Measurements from ENCODE around the gene TMEM38B. TPM values are rescaled to one million over a fixed set of nuclear protein-coding genes. Genes with fewer than 3 reads are reported as not detected.
"Not testable (repeated sequence)": the region's sequence is repeated elsewhere in the genome, so short reads cannot be mapped to it uniquely, and the experiment has no call there.

TMEM38B gene
- total RNA-seq, 1 experiment from 2014 or later, result 48.6 TPM

- ChIA-PET POLR2A (no interaction called here), CTCF (no interaction called here)
- intact Hi-C loops (cut with micrococcal nuclease; ENCODE audit: unreplicated experiment), result no loop called here
- H3K27me3 ChIP-seq (replicated peaks; ENCODE audit: control insufficient read depth, insufficient read depth, low read length), result no peaks in the 10 kb centered on the region
- peaks cover 3% of the 10 kb centered on the region for H3K36me3 Mint-ChIP-seq (ENCODE audit: insufficient read depth, unreplicated experiment)
- H3K27me3 Mint-ChIP-seq (ENCODE audit: insufficient read depth, unreplicated experiment), result no peaks in the 10 kb centered on the region
- H3K4me3 ChIP-seq (ENCODE audit: low read depth, low read length), result no peak overlapping the region
- H3K4me1 ChIP-seq, result peaks cover 31% of the 10 kb centered on the region; the same call in 1 of the 2 replicates
- no peaks in the 10 kb centered on the region for H3K9me3 Mint-ChIP-seq (ENCODE audit: unreplicated experiment)
- DNase-seq, result no peak
- H3K4me3 Mint-ChIP-seq (ENCODE audit: unreplicated experiment), result no peak overlapping the region
- no TSS peak for BruUV-seq (replicated peaks)
- TF ChIP-seq, protein P1, sequence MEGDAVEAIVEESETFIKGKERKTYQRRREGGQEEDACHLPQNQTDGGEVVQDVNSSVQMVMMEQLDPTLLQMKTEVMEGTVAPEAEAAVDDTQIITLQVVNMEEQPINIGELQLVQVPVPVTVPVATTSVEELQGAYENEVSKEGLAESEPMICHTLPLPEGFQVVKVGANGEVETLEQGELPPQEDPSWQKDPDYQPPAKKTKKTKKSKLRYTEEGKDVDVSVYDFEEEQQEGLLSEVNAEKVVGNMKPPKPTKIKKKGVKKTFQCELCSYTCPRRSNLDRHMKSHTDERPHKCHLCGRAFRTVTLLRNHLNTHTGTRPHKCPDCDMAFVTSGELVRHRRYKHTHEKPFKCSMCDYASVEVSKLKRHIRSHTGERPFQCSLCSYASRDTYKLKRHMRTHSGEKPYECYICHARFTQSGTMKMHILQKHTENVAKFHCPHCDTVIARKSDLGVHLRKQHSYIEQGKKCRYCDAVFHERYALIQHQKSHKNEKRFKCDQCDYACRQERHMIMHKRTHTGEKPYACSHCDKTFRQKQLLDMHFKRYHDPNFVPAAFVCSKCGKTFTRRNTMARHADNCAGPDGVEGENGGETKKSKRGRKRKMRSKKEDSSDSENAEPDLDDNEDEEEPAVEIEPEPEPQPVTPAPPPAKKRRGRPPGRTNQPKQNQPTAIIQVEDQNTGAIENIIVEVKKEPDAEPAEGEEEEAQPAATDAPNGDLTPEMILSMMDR (IDR thresholded peaks at IDR 0.05; ENCODE audit: insufficient read depth in 1 of 2, low read depth in 1 of 2, low read length in 1 of 2, severe bottlenecking in 1 of 2, unreplicated experiment in 1 of 2), result no peak
- H3K9me3 ChIP-seq, result no peaks in the 10 kb centered on the region
- H3K27ac Mint-ChIP-seq (ENCODE audit: unreplicated experiment), result peak overlapping the region; percentile 42
- no peaks in the 10 kb centered on the region for H3K4me1 Mint-ChIP-seq (ENCODE audit: low read depth, unreplicated experiment)
- H3K36me3 ChIP-seq (ENCODE audit: control insufficient read depth, insufficient read depth, low read length), result no peaks in the 10 kb centered on the region
Observed at GRCh38 chr9:105701145-105701544, 6.8 kb downstream of the TMEM38B start.

- Mint-ChIP-seq H3K36me3 (ENCODE audit: insufficient read depth, unreplicated experiment) (peaks cover 6% of the 10 kb centered on the region), H3K27ac (ENCODE audit: unreplicated experiment) (no peak overlapping the region), H3K27me3 (ENCODE audit: insufficient read depth, unreplicated experiment) (no peaks in the 10 kb centered on the region), H3K4me3 (ENCODE audit: unreplicated experiment) (no peak overlapping the region), H3K4me1 (ENCODE audit: low read depth, unreplicated experiment) (no peaks in the 10 kb centered on the region), H3K9me3 (ENCODE audit: unreplicated experiment) (no peaks in the 10 kb centered on the region)
- POLR2A ChIA-PET, result no interaction called here
- H3K9me3 ChIP-seq, result no peaks in the 10 kb centered on the region
- BruUV-seq (replicated peaks), result no TSS peak
- no peak for DNase-seq
- H3K27me3 ChIP-seq (replicated peaks; ENCODE audit: control insufficient read depth, insufficient read depth, low read length), result no peaks in the 10 kb centered on the region
- no peaks in the 10 kb centered on the region for H3K36me3 ChIP-seq (ENCODE audit: control insufficient read depth, insufficient read depth, low read length)
- TF ChIP-seq, protein P1 (IDR thresholded peaks at IDR 0.05; ENCODE audit: insufficient read depth in 1 of 2, low read depth in 1 of 2, low read length in 1 of 2, severe bottlenecking in 1 of 2, unreplicated experiment in 1 of 2), result no peak
- H3K4me1 ChIP-seq, result peaks cover 31% of the 10 kb centered on the region; the same call in 1 of the 2 replicates
- CTCF ChIA-PET, result no interaction called here
- H3K4me3 ChIP-seq (ENCODE audit: low read depth, low read length), result no peak overlapping the region
- intact Hi-C loops (cut with micrococcal nuclease; ENCODE audit: unreplicated experiment), result no loop called here
Observed at GRCh38 chr9:105702207-105702606, 7.9 kb downstream of the TMEM38B start.

- H3K36me3 ChIP-seq (ENCODE audit: control insufficient read depth, insufficient read depth, low read length); CTCF ChIA-PET; H3K4me3 Mint-ChIP-seq (ENCODE audit: unreplicated experiment); H3K4me1 Mint-ChIP-seq (ENCODE audit: low read depth, unreplicated experiment); POLR2A ChIA-PET; H3K9me3 ChIP-seq; BruUV-seq (replicated peaks); H3K27me3 ChIP-seq (replicated peaks; ENCODE audit: control insufficient read depth, insufficient read depth, low read length); DNase-seq; H3K4me3 ChIP-seq (ENCODE audit: low read depth, low read length); H3K27me3 Mint-ChIP-seq (ENCODE audit: insufficient read depth, unreplicated experiment); H3K9me3 Mint-ChIP-seq (ENCODE audit: unreplicated experiment); intact Hi-C loops (cut with micrococcal nuclease; ENCODE audit: unreplicated experiment); H3K27ac Mint-ChIP-seq (ENCODE audit: unreplicated experiment); H3K36me3 Mint-ChIP-seq (ENCODE audit: insufficient read depth, unreplicated experiment): not testable (repeated sequence)
- peaks cover 20% of the 10 kb centered on the region; the same call in 1 of the 2 replicates for H3K4me1 ChIP-seq
Observed at GRCh38 chr9:105703638-105704037, 9.3 kb downstream of the TMEM38B start.

- Histone ChIP-seq H3K27me3 (replicated peaks; ENCODE audit: control insufficient read depth, insufficient read depth, low read length) (no peaks in the 10 kb centered on the region), H3K36me3 (ENCODE audit: control insufficient read depth, insufficient read depth, low read length) (no peaks in the 10 kb centered on the region), H3K4me1 (peaks cover 4% of the 10 kb centered on the region; the same call in 1 of the 2 replicates), H3K9me3 (no peaks in the 10 kb centered on the region), H3K4me3 (ENCODE audit: low read depth, low read length) (no peak overlapping the region)
- peaks cover 6% of the 10 kb centered on the region for H3K36me3 Mint-ChIP-seq (ENCODE audit: insufficient read depth, unreplicated experiment)
- intact Hi-C loops (cut with micrococcal nuclease; ENCODE audit: unreplicated experiment), result no loop called here
- H3K27ac Mint-ChIP-seq (ENCODE audit: unreplicated experiment), result no peak overlapping the region
- TF ChIP-seq, protein P1 (IDR thresholded peaks at IDR 0.05; ENCODE audit: insufficient read depth in 1 of 2, low read depth in 1 of 2, low read length in 1 of 2, severe bottlenecking in 1 of 2, unreplicated experiment in 1 of 2), result no peak
- ChIA-PET CTCF (no interaction called here), POLR2A (no interaction called here)
- no TSS peak for BruUV-seq (replicated peaks)
- no peaks in the 10 kb centered on the region for H3K27me3 Mint-ChIP-seq (ENCODE audit: insufficient read depth, unreplicated experiment)
- H3K4me3 Mint-ChIP-seq (ENCODE audit: unreplicated experiment), result no peak overlapping the region
- DNase-seq, result no peak
- H3K9me3 Mint-ChIP-seq (ENCODE audit: unreplicated experiment), result no peaks in the 10 kb centered on the region
- H3K4me1 Mint-ChIP-seq (ENCODE audit: low read depth, unreplicated experiment), result no peaks in the 10 kb centered on the region
Observed at GRCh38 chr9:105706156-105706555, 11.8 kb downstream of the TMEM38B start.

Data from Caco-2 (cell line).